K562 (cell line): ENCODE results near the gene SDHAF3. TPM values are rescaled to one million over a fixed set of nuclear protein-coding genes. Genes with fewer than 3 reads are reported as not detected.

ENCODE experiments used
- CBFA2T3 ChIP-seq: fragments of 450-650 bp; IDR thresholded peaks from 2 replicates; pipeline ENCODE4 v1.6.1; 2017
- CHAMP1 ChIP-seq: fragments of 450-650 bp; IDR thresholded peaks from 2 replicates; pipeline ENCODE4 v1.6.1; 2016; ENCODE audit warnings: mild to moderate bottlenecking
- ETV1 ChIP-seq: fragments of 450-650 bp; conservative IDR thresholded peaks from 2 replicates; pipeline ENCODE4 v1.6.1; 2016; ENCODE audit warnings: missing genetic modification characterization, control low read depth, low read depth, missing compliant biosample characterization
- FOXJ2 ChIP-seq: fragments of 200-800 bp; sonication (Bioruptor generic); IDR thresholded peaks from 2 replicates; pipeline ENCODE4 v1.6.1; 2016; ENCODE audit warnings: missing genetic modification characterization, missing compliant biosample characterization
- HMG20A ChIP-seq: fragments of 450-650 bp; formaldehyde crosslinking; conservative IDR thresholded peaks from 2 replicates; pipeline ENCODE4 v1.4.0; 2020; ENCODE audit warnings: mild to moderate bottlenecking, mixed read lengths
- KLF6 ChIP-seq: fragments of 250-450 bp; sonication (Bioruptor Pico); IDR thresholded peaks from 2 replicates; pipeline ENCODE4 v1.4.0; 2020; ENCODE audit warnings: mild to moderate bottlenecking, moderate library complexity, borderline replicate concordance
- MCM3 ChIP-seq: fragments of 450-650 bp; IDR thresholded peaks from 2 replicates; pipeline ENCODE4 v1.6.1; 2016
- MED1 ChIP-seq: sonication (generic); formaldehyde crosslinking; IDR thresholded peaks from 2 replicates; pipeline ENCODE4 v1.8.1; 2023; ENCODE audit warnings: missing genetic modification reagents, borderline replicate concordance
- MYNN ChIP-seq, 2 experiments: sonication (generic); formaldehyde crosslinking in 1 of 2; IDR thresholded peaks; 2 replicates each; pipeline versions ENCODE4 v1.5.0 to v1.6.1; 2016 to 2020; ENCODE audit warnings: antibody characterized with exemption in 1 of 2, missing genetic modification reagents in 1 of 2
- NCOR1 ChIP-seq: fragments of 450-650 bp; IDR thresholded peaks from 2 replicates; pipeline ENCODE4 v1.6.1; 2016; ENCODE audit warnings: mild to moderate bottlenecking, moderate library complexity
- NFXL1 ChIP-seq: fragments of 450-650 bp; formaldehyde crosslinking; IDR thresholded peaks from 2 replicates; pipeline ENCODE4 v1.4.0; 2021; ENCODE audit warnings: mild to moderate bottlenecking
- NKRF ChIP-seq: fragments of 450-650 bp; IDR thresholded peaks from 2 replicates; pipeline ENCODE4 v1.6.1; 2016; ENCODE audit warnings: borderline replicate concordance
- POLR2AphosphoS2 ChIP-seq: IDR thresholded peaks from 2 replicates; pipeline ENCODE4 v1.6.1; 2012; ENCODE audit warnings: low read length, improper control_type of control experiment
- SUPT5H ChIP-seq: fragments of 450-650 bp; IDR thresholded peaks from 2 replicates; pipeline ENCODE4 v1.6.1; 2016
- TOE1 ChIP-seq, 2 experiments: fragments of 450-650 bp in 1 of 2; sonication (generic) in 1 of 2; formaldehyde crosslinking in 1 of 2; IDR thresholded peaks; 2 replicates each; pipeline versions ENCODE4 v1.7.1 to v1.8.0; 2016 to 2022; ENCODE audit warnings: borderline replicate concordance in 2 of 2, mild to moderate bottlenecking in 2 of 2, antibody characterized with exemption in 1 of 2, inconsistent platforms in 1 of 2, low read depth in 1 of 2, missing genetic modification reagents in 1 of 2, moderate library complexity in 1 of 2
- TSC22D4 ChIP-seq: fragments of 450-650 bp; IDR thresholded peaks from 2 replicates; pipeline ENCODE4 v1.6.1; 2016; ENCODE audit warnings: missing genetic modification characterization, missing biosample characterization, control low read depth
- YBX1 ChIP-seq: fragments of 450-650 bp; IDR thresholded peaks from 2 replicates; pipeline ENCODE4 v1.7.1; 2016; ENCODE audit warnings: mild to moderate bottlenecking
- ZBTB26 ChIP-seq: fragments of 450-650 bp; formaldehyde crosslinking; IDR thresholded peaks from 2 replicates; pipeline ENCODE4 v1.4.0; 2022; ENCODE audit warnings: missing genetic modification characterization
- ZNF12 ChIP-seq: sonication (generic); formaldehyde crosslinking; IDR thresholded peaks from 2 replicates; pipeline ENCODE4 v1.4.0; 2020; ENCODE audit warnings: mild to moderate bottlenecking, missing genetic modification reagents
- ZNF140 ChIP-seq: fragments of 250-450 bp; sonication (Bioruptor Pico); IDR thresholded peaks from 2 replicates; pipeline ENCODE4 v1.8.0; 2021; ENCODE audit warnings: moderate library complexity, mild to moderate bottlenecking, inconsistent platforms
- ZNF3 ChIP-seq: fragments of 250-450 bp; sonication (Bioruptor Pico); IDR thresholded peaks from 2 replicates; pipeline ENCODE4 v1.5.0; 2021; ENCODE audit warnings: mild to moderate bottlenecking, moderate library complexity
- ZNF57 ChIP-seq: fragments of 450-650 bp; formaldehyde crosslinking; IDR thresholded peaks from 2 replicates; pipeline ENCODE4 v1.4.0; 2020; ENCODE audit warnings: mild to moderate bottlenecking, moderate library complexity
- ZNF695 ChIP-seq: fragments of 450-650 bp; formaldehyde crosslinking; IDR thresholded peaks from 2 replicates; pipeline ENCODE4 v1.4.0; 2020; ENCODE audit warnings: mild to moderate bottlenecking, moderate library complexity
- ZSCAN29 ChIP-seq: fragments of 450-650 bp; IDR thresholded peaks from 2 replicates; pipeline ENCODE4 v1.6.1; 2017
- ZSCAN32 ChIP-seq: fragments of 450-650 bp; formaldehyde crosslinking; IDR thresholded peaks from 2 replicates; pipeline ENCODE4 v1.4.0; 2020; ENCODE audit warnings: mild to moderate bottlenecking, moderate library complexity
- polyA plus RNA-seq, 8 experiments: library from polyadenylated mRNA; depleted of rRNA in 4 of 8; stranded (reverse) in 5 of 8; unstranded in 3 of 8; fragments of >200 nt; fragmentation: Nextera tagmentation in 2 of 8; fragmentation: Illumina TruSeq in 1 of 8; extraction: Ambion mirVana in 2 of 8; extraction: Trizol in 1 of 8; gene quantifications; 2 replicates each; pipeline versions ENCODE4 v1.2.1 to v1.2.3, GENCODE V29; 2011 to 2014; ENCODE audit warnings: inconsistent platforms in 1 of 8, missing spikeins in 1 of 8
- total RNA-seq, 7 experiments: library from RNA; depleted of rRNA in 6 of 7; stranded (reverse); fragments of >200 nt in 6 of 7; fragmentation: Illumina TruSeq in 2 of 7; extraction: Trizol in 2 of 7; gene quantifications; 2 replicates each; pipeline versions ENCODE4 v1.2.1 to v1.2.3, GENCODE V29; 2011 to 2021; ENCODE audit warnings: low replicate concordance in 1 of 7

SDHAF3 gene
- total and polyA plus RNA-seq, 9 of the 15 experiments (the other 6 are each of a cell fraction or from before 2014, with no cell fraction given): 51.5 to 403 (median 145) TPM

GRCh38 chr7:97117372-97118188 is at the start of gene SDHAF3 (continued):
- peak; percentile 79 for TF ChIP-seq TOE1 (IDR thresholded peaks at IDR 0.05; ENCODE audit: borderline replicate concordance)
- no peak for TF ChIP-seq TOE1 (CRISPR knock-in tag; IDR thresholded peaks at IDR 0.05; ENCODE audit: borderline replicate concordance, low read depth)
- no peak for TF ChIP-seq ZNF140 (CRISPR knock-in tag)
- TF ChIP-seq TSC22D4 (tag): no peak
- peak; percentile 97 for TF ChIP-seq SUPT5H
- no peak for TF ChIP-seq MCM3
- TF ChIP-seq MED1 (CRISPR knock-in tag): no peak
- TF ChIP-seq HMG20A: no peak
- 0 out of 2 replicates have a peak, but pooled peaks have one; percentile 2 for TF ChIP-seq CBFA2T3
- TF ChIP-seq ZSCAN29: no peak
- TF ChIP-seq FOXJ2 (tag): peak; percentile 91
- no peak for TF ChIP-seq ZNF57
- TF ChIP-seq MYNN (IDR thresholded peaks at IDR 0.05): peak; percentile 68; the same call in 1 of the 2 replicates
- no peak for TF ChIP-seq MYNN (CRISPR knock-in tag; IDR thresholded peaks at IDR 0.05)
- TF ChIP-seq CHAMP1: peak; percentile 89
- no peak for TF ChIP-seq ZBTB26 (CRISPR knock-in tag)
- TF ChIP-seq ZNF12 (CRISPR knock-in tag): peak; percentile 22; the same call in 1 of the 2 replicates
- TF ChIP-seq YBX1: no peak
- TF ChIP-seq NKRF: peak; percentile 70; the same call in 1 of the 2 replicates
- TF ChIP-seq ETV1 (tag): peak; percentile 96
- no peak for TF ChIP-seq ZNF695
- TF ChIP-seq POLR2AphosphoS2: peak; percentile 57; the same call in 1 of the 2 replicates
- no peak for TF ChIP-seq ZNF3 (CRISPR knock-in tag)
- no peak for TF ChIP-seq NFXL1 (CRISPR knock-in tag)
- TF ChIP-seq ZSCAN32 (CRISPR knock-in tag): no peak
- peak; percentile 10; the same call in 1 of the 2 replicates for TF ChIP-seq KLF6 (CRISPR knock-in tag)
- TF ChIP-seq NCOR1: no peak
